ENCODE measurements around the gene ALKBH5. TPM values are rescaled to one million over a fixed set of nuclear protein-coding genes. Genes with fewer than 3 reads are reported as not detected.
A peak's percentile ranks its signal among the peaks of the same experiment; 100 is the strongest.

Gene ALKBH5
- total and polyA plus RNA-seq, 2 of the 8 experiments (the other 6 are each of a cell fraction or from before 2014, with no cell fraction given) = 63.7 to 86.4 TPM

GRCh38 chr17:18225642-18226283 lies 42.1 kb downstream of the ALKBH5 start:
- Histone ChIP-seq H2AFZ (ENCODE audit: low read length) (no peak overlapping the region), H2BK12ac (ENCODE audit: low read depth, low read length) (no peak overlapping the region; the same call in 1 of the 2 replicates), H3K23me2 (ENCODE audit: low read depth, low read length) (peaks cover 13% of the 10 kb centered on the region), H3K4me2 (ENCODE audit: insufficient read depth in 1 of 2, low read depth in 2 of 2, low read length in 2 of 2) (peak overlapping the region; percentile 84 to 95), H2BK15ac (ENCODE audit: low read length) (no peak overlapping the region), H3K18ac (ENCODE audit: extremely low read depth, low read length) (no peak overlapping the region), H3K4me3 (ENCODE audit: extremely low read depth in 1 of 4, insufficient read depth in 2 of 4, low read depth in 3 of 4, low read length in 4 of 4) (peak overlapping the region; percentile 83 to 98 (median 87)), H4K20me1 (replicated peaks in 1 of 2; ENCODE audit: control insufficient read depth in 1 of 2, insufficient read depth in 2 of 2, low read length in 2 of 2) (peaks cover 13 to 24% of the 10 kb centered on the region in 2 experiments), H3K4me1 (replicated peaks in 1 of 4; ENCODE audit: control insufficient read depth in 3 of 4, insufficient read depth in 4 of 4, low read length in 3 of 4) (peaks cover 0 to 18% (median 10%) of the 10 kb centered on the region in 4 experiments; a peak in 6 of 7 replicates), H3K79me1 (ENCODE audit: low read depth, low read length) (peaks cover 39% of the 10 kb centered on the region), H4K5ac (ENCODE audit: insufficient read length, low read depth, low read length) (peak overlapping the region; percentile 49), H3K27ac (ENCODE audit: low read depth, low read length) (no peak overlapping the region), H2BK5ac (ENCODE audit: low read depth, low read length) (no peak overlapping the region), H3K4ac (replicated peaks; ENCODE audit: insufficient read length, low read depth, low read length) (peak overlapping the region; percentile 92), H2BK20ac (ENCODE audit: low read length) (no peak overlapping the region), H2AK5ac (ENCODE audit: low read depth, low read length) (peak overlapping the region; percentile 75; the same call in 1 of the 2 replicates), H3K36me3 (ENCODE audit: control insufficient read depth in 2 of 4, insufficient read depth in 4 of 4, low read length in 3 of 4) (no peaks in the 10 kb centered on the region), H3K14ac (ENCODE audit: insufficient read length) (peak overlapping the region; percentile 40), H3K9me3 (ENCODE audit: insufficient read depth in 2 of 2, low read depth in 1 of 2, low read length in 1 of 2) (no peaks in the 10 kb centered on the region), H4K91ac (replicated peaks; ENCODE audit: insufficient read length, low read length) (no peak overlapping the region), H3K56ac (replicated peaks; ENCODE audit: insufficient read length, low read depth, low read length) (peak overlapping the region; percentile 70), H3K23ac (ENCODE audit: insufficient read length) (peak overlapping the region; percentile 3), H3K9ac (replicated peaks in 1 of 4; ENCODE audit: extremely low read depth in 1 of 4, low read depth in 3 of 4, low read length in 3 of 4) (peak overlapping the region; percentile 56 to 87 (median 74)), H3K27me3 (replicated peaks in 1 of 4; ENCODE audit: control insufficient read depth in 3 of 4, extremely low read depth in 1 of 4, insufficient read depth in 3 of 4, low read length in 3 of 4) (no peaks in the 10 kb centered on the region), H3K79me2 (ENCODE audit: control insufficient read depth in 1 of 2, insufficient read depth in 2 of 2, low read length in 2 of 2) (peaks cover 8 to 50% of the 10 kb centered on the region in 2 experiments), H2BK120ac (replicated peaks; ENCODE audit: low read depth, low read length) (no peak overlapping the region), H4K8ac (ENCODE audit: extremely low read depth, insufficient read depth, low read length) (0 out of 2 replicates have a peak overlapping the region, but pooled peaks have one; percentile 57)
- peak in 1 of 2 experiments; percentile 61 for DNase-seq (ENCODE audit: low read depth in 1 of 2, low spot score in 2 of 2)
- ChIA-PET CTCF (ENCODE audit: partially characterized antibody) (interaction anchor here (0.6 to 8.4 kb wide), 5 partner anchors 10 to 49 kb away, joined by 3 to 76 read pairs (median 5); no protein-coding TSS in a partner anchor), POLR2A (ENCODE audit: partially characterized antibody) (interaction anchor here (0.6 to 2.8 kb wide), 9 partner anchors 10 to 89 kb away, joined by 3 to 22 read pairs (median 4); partner anchors contain the start of genes ALKBH5 and TOP3A)
- no peak for FAIRE-seq
- 2% methylated on average over 34 of the region's 57 CpGs; no CpG with 5 or more reads in 1 of the 2 experiments for WGBS, 2 experiments (ENCODE audit: extremely low coverage in 1 of 2, insufficient coverage in 1 of 2, insufficient read length in 1 of 2, insufficient replicate concordance in 2 of 2, low coverage in 1 of 2, low lambda C conversion rate in 2 of 2, missing lambda C conversion rate in 1 of 2)
- TF ChIP-seq RAD21 (IDR thresholded peaks at IDR 0.05 in 1 of 2, conservative IDR thresholded peaks at IDR 0.05 in 1 of 2; ENCODE audit: low read depth in 2 of 2, low read length in 2 of 2) = no peak
- TF ChIP-seq ZNF274 (IDR thresholded peaks at IDR 0.05; ENCODE audit: borderline replicate concordance, extremely low read depth, low read length) = no peak
- TF ChIP-seq SP1 (IDR thresholded peaks at IDR 0.05; ENCODE audit: low read depth, low read length) = no peak
- TF ChIP-seq ATF3 (IDR thresholded peaks at IDR 0.05; ENCODE audit: insufficient read depth, low read depth, low read length) = peak; percentile 13; the same call in 1 of the 2 replicates
- 0 out of 2 replicates have a peak, but pooled peaks have one; percentile 7 for TF ChIP-seq TAF1 (IDR thresholded peaks at IDR 0.05; ENCODE audit: low read depth, low read length)
- no peak for TF ChIP-seq GABPA (IDR thresholded peaks at IDR 0.05; ENCODE audit: borderline replicate concordance, insufficient read depth, low read length)
- TF ChIP-seq USF2 (IDR thresholded peaks at IDR 0.05; ENCODE audit: low read length) = no peak
- peak; percentile 87 for TF ChIP-seq CREB1 (IDR thresholded peaks at IDR 0.05)
- TF ChIP-seq MAX (IDR thresholded peaks at IDR 0.05) = no peak
